Dedifferentiated amniotic fluid mesenchymal stem cell (primary cell): ENCODE results near the gene FAM13C.

Experiments
- DNase-seq: peaks from one replicate; pipeline ENCODE4 v3.0.0-alpha.2; 2016; ENCODE audit errors: extremely low spot score

The FAM13C gene

DNA sequence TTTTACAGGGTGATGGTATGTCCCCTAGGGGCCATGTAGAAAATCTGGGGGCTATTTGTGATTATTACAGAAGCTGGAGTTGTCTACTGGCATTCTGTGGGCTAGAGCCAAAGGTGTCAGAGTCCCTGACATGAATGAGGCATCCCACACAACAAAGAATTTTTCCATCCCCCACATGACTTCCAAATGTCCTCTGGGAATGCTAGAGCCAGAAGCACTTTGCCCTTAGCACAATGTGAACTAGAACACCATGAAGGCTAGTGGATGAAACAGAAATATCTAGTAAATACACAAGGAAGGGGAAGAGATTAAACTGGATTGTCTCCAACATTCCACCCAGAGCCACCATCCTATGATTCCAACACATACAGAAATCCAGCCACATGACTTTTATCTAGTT is 46.9 kb downstream of the FAM13C start:
- no peak for DNase-seq

DNA sequence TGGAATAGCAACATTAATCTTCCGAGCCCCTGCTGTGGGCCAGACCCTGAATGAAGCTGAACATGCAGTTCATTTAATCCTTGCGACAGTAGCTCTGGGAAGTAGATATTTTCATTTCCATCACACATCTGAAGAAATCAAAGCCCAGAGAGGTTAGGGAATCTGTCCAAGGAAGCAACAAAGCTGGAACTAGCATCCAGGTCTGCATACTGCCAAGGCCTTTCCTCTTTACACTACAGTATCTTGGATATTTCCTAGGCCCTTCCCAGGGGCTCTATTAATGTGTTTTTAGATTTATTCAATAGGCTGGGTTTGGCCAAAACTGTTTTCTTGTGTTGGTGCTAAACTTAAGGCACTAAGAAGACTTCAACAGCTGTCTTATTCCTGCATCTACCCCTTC is 48.1 kb downstream of the FAM13C start:
- no peak for DNase-seq

DNA sequence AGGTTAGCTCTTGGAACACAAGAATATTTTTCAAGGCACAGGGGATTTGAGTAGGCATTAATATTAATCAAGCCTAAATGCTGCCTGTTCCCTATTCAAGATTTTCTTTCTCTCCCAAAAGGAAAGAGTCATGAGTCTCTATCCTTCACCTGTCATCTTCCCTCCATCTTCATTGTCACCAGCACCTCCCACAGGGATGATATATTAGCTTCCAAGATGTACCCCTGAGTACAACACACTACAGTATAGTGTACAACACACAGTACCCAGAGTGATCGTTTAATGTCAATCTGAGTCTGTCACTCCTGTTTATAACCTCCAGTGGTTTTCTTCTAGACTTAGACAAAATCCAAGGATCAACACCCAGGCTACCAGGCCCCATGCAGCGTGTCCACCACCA is 50.1 kb downstream of the FAM13C start:
- no peak for DNase-seq

DNA sequence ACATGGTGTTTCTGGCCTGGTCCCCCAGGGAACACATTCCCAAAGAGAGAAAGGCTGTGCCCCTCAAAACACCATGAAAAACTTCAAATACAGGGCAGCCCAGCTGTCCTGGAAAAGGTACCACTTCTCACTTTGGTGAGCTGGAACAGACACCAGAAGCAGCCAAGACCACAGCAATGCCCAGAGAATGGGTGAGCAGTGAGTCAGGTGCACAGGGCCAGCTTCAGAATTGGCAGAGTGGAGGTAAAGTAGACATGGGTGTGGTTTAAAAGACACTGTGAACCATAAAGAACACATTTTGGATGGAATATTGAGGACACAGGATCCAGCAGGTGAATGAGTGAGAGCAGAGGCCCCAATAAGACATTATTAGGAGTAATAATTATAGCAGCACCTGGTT is 51.3 kb downstream of the FAM13C start:
- no peak for DNase-seq

DNA sequence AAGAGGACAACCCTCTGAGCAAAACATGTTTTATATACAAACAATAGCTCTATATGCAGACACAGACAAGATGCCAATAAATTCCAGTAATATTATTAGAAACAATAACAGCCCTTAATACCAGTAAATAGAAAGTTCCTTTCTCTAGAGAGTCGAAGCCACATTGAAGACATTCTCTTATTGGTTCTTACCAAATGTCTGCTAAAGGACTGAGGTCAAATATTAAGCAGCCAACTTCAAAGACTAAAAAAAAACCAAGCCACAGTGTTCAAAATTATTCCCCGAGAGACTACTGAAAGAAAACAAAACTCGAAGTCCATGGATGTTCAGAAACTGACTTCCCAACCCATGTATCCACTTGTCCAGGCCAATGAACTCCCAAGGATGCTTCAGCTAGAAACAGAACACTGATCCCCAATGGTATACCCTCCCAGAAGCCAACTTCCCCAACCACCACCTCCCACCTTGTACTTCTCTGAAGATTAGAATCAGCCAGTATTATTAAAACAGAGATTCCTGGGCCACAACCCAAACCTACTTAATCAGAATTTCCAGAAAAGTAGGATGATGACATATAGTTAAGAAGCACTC is 51.9 kb downstream of the FAM13C start:
- DNase-seq = no peak

DNA sequence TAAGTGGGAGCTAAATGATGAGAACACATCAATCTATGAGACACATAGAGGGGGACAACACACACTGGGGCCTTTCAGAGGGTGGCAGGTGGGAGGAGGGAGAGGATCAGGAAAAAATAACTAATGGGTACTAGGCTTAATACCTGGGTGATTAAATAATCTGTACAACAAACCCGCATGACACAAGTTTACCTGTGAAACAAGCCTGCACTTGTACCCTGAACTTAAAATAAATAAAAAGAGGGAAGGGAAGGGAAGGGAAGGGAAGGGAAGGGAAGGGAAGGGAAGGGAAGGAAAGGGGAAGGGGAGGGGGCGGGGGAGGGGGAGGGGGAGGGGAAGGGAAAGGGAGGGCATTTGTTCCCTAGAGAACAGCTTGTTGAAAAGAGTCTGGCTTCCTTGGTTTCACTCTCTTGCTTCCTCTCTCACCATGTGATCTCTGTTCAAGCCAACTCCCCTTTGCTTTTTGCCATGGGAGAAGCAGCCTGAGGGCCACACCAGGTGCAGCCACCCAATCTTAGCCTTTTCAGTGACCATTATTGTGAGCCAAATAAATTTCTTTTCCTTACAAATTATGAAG is 57.7 kb downstream of the FAM13C start:
- no peak for DNase-seq

DNA sequence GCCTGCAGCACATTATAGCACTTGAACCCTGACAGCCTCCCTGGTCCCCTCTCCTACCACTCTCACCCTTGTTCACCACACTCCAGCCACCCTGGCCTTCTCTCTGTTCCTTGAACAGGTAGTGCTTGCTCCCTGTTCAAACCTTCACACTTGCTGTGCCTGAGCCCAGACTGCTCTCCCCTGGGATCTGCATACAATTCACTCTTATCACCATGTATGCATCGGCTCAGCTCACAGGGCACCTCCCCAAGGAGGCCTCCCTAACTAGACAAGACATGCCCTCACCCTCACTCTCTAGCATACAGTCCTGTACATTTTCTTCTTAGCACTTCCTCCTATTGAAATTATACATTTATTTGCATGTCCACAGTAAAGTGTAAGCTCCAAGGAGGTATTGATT is 59.3 kb downstream of the FAM13C start:
- DNase-seq = no peak

DNA sequence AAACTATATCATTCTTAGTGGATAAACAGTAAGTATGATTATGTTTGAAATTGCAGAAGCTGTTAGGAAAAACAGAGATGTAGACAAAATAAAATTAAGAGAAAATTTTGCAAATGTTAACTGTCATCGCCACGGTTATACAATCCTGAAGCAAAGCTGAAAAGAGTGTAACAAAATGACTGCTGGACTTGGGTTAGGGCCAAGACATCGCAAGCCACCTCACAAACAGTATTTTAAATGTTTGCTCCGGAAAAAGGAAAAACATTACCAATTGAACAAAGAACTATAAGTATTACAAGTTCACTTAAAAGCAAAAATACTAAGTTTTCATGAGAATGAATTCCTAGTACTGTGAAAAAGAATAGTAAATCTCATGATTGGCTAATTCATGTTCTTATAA is 60.0 kb downstream of the FAM13C start:
- DNase-seq = no peak

DNA sequence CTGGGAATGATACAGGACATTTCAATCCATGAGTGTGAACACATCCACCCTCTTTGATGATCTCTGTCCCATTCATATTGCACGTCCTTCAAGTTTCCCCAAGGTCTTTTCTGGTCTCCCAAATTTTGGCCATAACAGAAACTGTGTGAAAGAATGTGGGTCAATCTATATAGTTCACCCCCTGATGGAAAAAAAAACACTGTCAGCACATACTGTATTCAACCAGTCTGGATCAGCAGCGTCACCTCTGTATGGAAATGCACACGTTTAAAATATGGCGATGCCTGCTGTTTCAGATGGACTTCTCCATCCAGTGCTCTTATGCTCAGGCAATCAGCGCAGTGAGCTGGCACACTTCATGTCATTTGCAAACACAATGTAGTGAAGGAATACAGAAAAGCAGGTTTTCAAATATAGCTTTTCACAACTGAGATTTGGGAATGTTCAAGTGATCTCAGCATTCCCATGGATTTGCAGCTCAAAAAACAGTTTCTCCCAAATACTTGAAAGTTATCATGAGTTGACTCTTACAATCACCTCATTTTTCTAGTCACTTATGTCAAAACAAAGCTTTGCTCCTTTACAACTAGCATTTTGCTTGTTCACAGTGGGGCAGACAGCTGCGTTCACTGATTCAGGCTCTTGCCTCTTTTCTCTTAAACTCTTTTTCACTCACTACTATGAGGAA is 61.1 kb downstream of the FAM13C start:
- DNase-seq = no peak

DNA sequence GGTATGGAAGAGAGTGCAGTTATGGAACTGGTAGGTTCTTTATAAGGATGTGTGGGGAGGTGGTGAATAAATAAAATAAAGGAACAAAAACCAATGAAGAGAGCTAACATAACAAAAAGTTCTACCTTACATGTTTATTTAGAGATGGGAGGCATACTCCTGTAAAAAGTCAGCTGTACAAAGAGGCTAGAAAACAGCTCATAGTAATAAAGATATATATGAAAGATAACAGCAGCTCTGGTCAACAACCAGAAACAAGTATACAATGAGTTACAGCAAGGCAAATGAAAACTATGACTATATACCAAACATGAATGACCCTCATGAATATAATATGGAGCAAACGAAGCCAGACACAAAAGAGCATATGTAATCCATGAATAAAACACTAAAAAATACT is 62.0 kb downstream of the FAM13C start:
- DNase-seq = no peak

DNA sequence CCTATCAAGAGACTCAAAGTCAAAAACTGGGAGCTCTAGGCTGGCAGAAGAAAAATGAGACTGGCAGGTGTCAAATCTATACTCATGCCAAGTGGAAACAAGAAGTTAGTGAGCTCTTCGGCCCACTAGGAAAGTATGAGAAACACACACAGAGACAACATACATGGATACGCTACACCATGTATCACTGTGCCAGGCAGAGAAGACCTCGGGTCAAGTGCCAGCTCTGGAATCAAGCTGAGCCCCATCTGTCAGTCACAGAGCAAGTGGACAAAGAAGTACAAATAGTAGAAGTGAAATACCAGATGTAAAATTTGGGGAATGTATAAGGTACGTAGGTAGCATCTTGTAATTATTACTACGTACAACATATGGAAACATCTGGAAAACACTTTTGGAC is 62.4 kb downstream of the FAM13C start:
- no peak for DNase-seq

DNA sequence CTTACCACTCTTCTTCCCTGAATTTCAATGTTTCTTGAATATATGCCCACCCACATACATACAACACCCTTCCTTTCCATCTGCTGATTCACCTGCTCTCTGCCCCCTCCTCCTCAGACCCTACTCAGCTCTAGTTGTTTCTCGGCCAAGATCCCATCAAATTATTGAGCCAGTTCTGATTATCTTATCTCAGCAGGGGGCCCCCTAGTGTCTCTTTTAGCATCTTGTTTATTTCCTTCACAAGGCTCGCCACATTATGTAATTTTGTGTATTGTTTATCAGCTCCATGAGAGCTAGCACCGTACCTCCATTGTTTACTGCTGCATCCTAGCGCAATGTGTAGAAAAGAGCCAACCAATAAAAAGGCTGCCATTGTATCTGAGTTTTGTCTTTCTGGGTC is 71.9 kb downstream of the FAM13C start:
- no peak for DNase-seq

DNA sequence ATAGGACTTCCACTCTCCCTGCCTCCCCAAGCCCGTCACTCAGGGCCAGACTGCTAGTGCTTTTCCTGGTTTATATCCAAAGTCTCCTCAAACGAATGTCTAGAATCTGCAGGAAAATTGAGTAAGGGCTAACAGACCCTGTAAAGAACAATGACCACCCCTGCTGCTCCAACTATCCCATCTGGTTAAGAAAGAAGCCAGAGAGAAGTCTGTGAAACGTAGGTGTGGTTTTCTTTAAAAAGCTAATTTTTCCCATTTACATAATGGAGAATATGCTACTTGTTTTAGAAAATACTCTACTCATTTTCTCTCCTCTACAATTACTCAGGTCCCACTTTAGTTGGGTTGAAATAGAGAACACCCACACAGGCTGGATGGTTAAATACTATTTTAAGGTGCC is 72.5 kb downstream of the FAM13C start:
- no peak for DNase-seq

DNA sequence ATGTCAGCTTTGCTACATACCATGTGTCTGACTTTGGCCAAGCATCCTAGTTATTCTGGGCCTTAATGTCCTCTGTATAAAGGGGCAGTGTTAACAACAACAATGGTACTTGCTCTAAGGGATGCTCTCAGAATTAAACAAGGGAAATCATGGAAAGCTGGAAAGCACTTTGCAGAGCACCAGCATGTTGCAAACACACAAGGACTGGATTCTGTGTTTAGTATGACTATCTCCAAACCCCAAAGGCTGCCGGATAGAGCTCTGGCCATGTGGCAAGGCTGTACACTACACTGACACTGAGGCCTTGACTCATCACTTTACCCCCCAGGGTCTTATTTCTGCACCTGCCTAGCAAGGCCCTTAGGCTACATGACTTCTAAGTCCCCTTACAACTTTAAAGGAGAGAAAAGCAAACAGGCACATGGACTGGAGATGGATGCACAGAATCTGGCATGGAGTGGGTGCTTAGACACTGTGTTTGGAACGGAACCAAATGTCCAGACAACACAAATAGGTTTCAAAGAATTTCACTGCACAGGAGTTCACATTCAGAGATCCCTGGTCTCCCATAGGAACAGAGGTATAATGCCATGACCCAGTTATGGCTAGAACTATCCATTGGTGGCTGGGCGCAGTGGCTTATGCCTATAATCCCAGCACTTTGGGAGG is 74.6 kb downstream of the FAM13C start:
- no peak for DNase-seq

DNA sequence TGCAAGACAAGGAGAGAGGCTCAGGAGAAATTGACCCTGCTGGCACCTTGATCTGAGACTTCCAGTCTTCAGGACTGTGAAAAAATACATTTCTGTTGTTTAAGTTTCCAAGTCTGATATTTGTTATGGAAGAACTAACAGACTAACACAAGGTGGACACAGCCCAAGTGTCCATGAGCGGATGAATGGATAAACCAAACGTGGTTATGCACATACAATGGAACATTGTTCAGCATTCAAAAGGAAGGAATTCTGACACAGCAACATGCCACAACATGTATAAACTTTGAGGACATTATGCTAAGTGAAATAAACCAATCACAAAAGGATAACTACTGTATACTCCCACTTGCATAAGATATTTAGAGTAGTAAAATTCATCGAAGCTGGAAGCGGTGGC is 76.5 kb downstream of the FAM13C start:
- no peak for DNase-seq

DNA sequence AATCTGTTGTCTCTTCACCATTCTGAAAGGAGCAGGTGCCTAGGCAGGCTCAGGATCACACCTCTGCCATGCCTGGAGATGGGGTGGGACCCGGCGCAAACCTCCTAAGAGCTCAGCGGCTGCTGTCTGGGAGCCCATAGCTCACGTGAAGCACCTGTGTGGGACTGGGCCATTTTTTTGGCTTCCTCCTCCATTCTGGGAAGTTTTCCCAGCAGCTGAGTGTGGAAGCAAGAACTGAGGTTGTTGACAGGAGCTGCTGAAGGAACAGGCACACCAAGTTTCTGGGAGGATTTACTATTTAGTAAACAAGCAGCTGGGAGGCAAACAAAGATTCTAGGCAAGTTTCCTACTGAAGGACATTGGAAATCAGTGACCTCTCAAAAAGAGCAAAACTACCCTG is 77.3 kb downstream of the FAM13C start:
- DNase-seq = no peak

DNA sequence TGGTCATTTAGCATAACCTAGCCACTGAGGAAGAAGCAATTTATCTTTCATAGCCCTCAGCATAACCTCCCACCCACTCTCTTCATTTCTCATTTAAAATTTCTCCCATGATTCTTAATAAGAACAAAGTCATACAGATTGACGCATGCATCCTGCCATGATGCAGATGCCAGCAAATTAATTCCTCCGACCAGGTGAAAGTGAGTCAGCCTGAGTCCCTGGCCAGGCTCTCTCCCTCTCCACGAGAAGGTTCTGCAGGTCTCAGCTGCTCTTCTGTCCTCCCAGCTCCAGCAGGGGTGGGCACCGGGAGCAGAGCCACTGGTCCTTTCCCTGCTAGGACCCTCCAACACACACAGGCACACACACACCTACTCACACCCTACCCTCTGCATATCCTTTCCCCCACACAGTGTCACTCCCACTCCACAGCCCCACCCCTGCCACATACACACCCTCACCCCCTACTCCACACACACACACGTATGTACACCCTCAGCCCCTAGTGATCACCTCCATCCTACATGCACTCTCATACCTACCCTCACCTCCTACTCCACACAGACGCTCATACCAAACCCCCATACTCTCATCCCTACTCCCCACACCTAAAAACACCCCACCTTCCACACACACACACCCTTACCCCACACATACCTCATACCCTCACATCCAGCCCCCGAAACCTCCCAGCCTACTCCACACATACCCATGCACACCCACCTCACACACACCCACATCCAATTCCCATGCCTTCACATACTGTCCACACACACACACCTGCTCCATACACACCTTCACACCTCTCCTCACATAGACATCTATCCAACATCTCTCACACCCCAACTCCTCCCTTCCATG is 78.0 kb downstream of the FAM13C start:
- DNase-seq = no peak

DNA sequence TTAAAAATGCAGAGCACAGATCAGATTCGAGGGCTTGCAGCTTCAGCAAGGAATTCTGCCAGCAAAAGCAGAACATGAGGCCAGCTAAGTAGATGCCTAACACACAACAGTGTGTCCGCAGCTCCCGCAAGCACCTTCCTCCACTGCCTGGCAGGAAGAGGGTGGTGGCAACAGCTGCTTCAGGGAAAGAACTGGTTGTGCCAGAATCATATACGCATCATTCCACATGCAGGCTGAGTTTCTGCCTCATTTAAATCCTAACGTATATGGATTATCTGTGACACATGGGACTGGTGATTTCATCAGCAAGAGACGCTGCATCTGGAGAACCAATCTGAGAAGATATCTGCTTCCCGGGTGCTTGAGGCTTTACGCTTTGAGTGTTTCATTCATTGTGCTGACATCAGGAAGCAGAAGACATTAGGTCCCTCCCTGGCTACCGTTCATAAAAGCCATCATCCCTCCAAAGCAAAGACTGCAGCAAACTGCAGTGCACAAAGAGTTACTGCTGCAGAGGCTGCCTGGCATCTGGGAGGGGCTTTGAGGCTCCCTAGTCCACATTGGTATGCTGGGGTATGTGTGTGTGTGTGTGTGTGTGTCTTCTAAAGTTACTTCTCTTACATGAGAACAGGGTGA is 78.8 kb downstream of the FAM13C start:
- DNase-seq = no peak

DNA sequence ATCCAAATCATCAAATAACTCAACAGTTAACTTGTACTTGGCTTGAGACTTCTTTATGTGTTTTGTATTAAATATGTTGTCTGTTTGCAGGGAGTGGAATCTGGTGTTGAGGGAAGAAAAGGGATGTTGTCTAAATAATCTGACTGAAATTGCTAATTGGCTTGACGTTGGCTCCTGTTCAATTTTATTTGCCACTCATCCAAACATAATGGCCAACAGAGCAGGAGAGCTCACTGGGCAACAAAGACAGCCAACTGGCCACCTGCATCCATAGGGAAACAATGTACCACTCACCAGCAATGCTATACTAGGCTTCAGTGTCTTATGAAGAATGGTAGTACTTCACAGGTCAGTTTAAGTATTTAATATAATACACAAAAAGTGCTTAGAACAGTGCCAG is 80.5 kb downstream of the FAM13C start:
- no peak for DNase-seq

DNA sequence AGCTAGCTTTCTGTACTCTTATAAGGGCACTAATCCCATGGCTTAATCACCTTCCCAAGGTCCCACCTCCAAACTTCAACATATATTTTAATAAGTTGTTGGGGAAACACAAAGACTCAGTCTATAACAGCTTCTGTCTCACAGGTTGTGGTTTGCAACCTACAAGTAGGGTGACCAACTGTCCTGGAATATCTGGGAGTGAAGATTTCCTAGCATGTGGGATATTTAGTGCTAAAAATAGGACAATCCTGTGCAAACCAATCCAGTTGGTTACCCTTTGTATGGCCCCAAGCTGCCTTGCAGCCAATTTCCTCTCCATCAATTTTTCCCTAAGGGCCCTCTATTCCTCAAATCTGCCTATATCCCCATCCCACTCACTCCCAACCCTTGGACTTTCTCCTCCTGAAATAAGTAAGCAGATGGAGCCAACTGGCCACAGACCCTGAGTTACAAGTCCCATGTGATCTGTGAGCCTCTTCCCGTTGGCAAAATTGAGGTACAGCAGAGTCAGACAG is 82.3 kb downstream of the FAM13C start:
- no peak for DNase-seq

DNA sequence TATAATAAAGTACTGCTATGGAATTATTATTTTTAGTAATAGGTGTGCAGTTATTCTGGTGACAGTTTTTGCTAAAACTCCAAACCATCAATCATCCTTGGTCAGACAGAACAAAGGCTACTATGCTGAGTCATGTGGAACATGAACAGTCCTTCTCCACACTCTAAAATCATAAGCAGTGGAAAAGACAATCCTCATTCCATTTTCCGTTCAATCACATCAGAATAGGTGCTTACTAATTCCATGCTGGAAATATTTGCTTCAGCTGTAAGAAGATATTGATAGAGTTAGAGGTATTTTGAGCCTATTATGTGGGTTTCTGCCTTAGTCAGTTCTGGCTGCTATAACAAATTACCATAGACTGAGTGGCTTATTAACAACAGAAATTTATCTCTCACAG is 82.9 kb downstream of the FAM13C start:
- DNase-seq = no peak

DNA sequence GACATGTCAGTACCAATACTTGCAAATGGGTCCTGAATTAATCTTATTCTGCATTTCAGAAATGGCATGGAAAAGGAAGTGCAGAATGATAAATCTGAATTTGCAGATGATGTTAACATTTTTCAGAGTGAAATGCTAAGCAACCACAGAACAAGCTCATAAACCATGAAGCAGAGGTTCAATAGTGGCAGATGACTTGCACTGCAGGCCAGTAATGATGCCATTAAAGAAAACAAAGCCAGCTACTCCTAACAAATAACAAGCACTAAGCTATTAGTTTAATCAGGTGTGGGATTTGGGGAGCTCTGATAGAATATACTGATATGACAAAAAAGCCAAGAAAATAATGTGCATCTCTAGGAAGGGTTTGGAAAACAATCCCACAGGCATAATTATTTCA is 85.4 kb downstream of the FAM13C start:
- no peak for DNase-seq
